Panc1 (cell line): ENCODE results near the gene APOBEC3G. TPM values are rescaled to one million over a fixed set of nuclear protein-coding genes. Genes with fewer than 3 reads are reported as not detected.
"Not testable (repeated sequence)": the region's sequence is repeated elsewhere in the genome, so short reads cannot be mapped to it uniquely, and the experiment has no call there.

Source experiments
- ATAC-seq: fragments of 200-7000 bp; cut with Tn5 transposase; 2 replicates; pipeline ENCODE4 v1.9.1; 2020; ENCODE audit warnings: mild to moderate bottlenecking, moderate library complexity
- BruUV-seq: library from RNA; stranded (reverse); fragments of 400-500 nt; replicated peaks from 2 replicates; lab custom pipeline; 2021; lab: Mats Ljungman, UMichigan
- CTCF ChIA-PET: fragments of 300-600 bp; sonication (Branson Sonifier 250); formaldehyde crosslinking; loops from one replicate; lab custom pipeline; 2022; ENCODE audit warnings: antibody characterized with exemption; lab: Charles Lee
- POLR2A ChIA-PET: fragments of 300-600 bp; sonication (Branson Sonifier 250); formaldehyde crosslinking; loops from one replicate; lab custom pipeline; 2022; ENCODE audit warnings: antibody characterized with exemption; lab: Charles Lee
- DNase-seq: peaks from one replicate; pipeline ENCODE4 v3.0.0-alpha.2; 2010; ENCODE audit warnings: low read depth, low spot score
- H3K27ac ChIP-seq: 2 replicates; pipeline ENCODE4 v1.5.1; 2011; ENCODE audit warnings: mild to moderate bottlenecking, low read length, inconsistent platforms
- H3K27me3 ChIP-seq: fragments of 200-500 bp; sonication (Bioruptor generic); 2 replicates; pipeline ENCODE4 v1.6.0; 2014; ENCODE audit warnings: low read length, inconsistent platforms; ENCODE audit not compliant: control insufficient read depth, insufficient read depth
- H3K36me3 ChIP-seq: fragments of 200-500 bp; sonication (Bioruptor generic); 2 replicates; pipeline ENCODE4 v1.5.1; 2014; ENCODE audit warnings: inconsistent platforms, mild to moderate bottlenecking, low read length, moderate library complexity; ENCODE audit not compliant: control insufficient read depth, insufficient read depth
- H3K4me1 ChIP-seq: 2 replicates; pipeline ENCODE4 v1.5.1; 2011; ENCODE audit warnings: inconsistent platforms, mild to moderate bottlenecking, low read length, moderate library complexity; ENCODE audit not compliant: control insufficient read depth, insufficient read depth
- H3K4me3 ChIP-seq, 2 experiments: 2 replicates each; pipeline ENCODE4 v1.5.1; 2011 to 2012; ENCODE audit warnings: low read depth in 2 of 2, low read length in 2 of 2, mild to moderate bottlenecking in 2 of 2, inconsistent platforms in 1 of 2, moderate library complexity in 1 of 2
- H3K9me3 ChIP-seq: fragments of 200-500 bp; sonication (Bioruptor generic); 2 replicates; pipeline ENCODE4 v1.5.1; 2014; ENCODE audit warnings: low read depth, mild to moderate bottlenecking, inconsistent platforms, low read length, moderate library complexity; ENCODE audit not compliant: control insufficient read depth, insufficient read depth
- CTCF ChIP-seq: fragments of 450-650 bp; IDR thresholded peaks from 2 replicates; pipeline ENCODE4 v1.5.1; 2017; ENCODE audit warnings: mild to moderate bottlenecking
- POLR2AphosphoS5 ChIP-seq: IDR thresholded peaks from 2 replicates; pipeline ENCODE4 v1.6.1; 2012; ENCODE audit warnings: mild to moderate bottlenecking, low read depth, low read length, moderate library complexity
- REST ChIP-seq, 2 experiments: IDR thresholded peaks; 2 replicates each; pipeline ENCODE4 v1.6.1; 2011 to 2012; ENCODE audit warnings: low read depth in 2 of 2, control low read depth in 1 of 2, low read length in 1 of 2, mild to moderate bottlenecking in 1 of 2, moderate library complexity in 1 of 2; ENCODE audit not compliant: insufficient read depth in 1 of 2
- SIN3A ChIP-seq: IDR thresholded peaks from 2 replicates; pipeline ENCODE4 v1.6.1; 2012; ENCODE audit warnings: low read depth, mild to moderate bottlenecking, low read length, moderate library complexity, borderline replicate concordance; ENCODE audit not compliant: insufficient read depth
- TCF7L2 ChIP-seq: IDR thresholded peaks from 2 replicates; pipeline ENCODE4 v1.6.1; 2011; ENCODE audit warnings: mild to moderate bottlenecking, low read depth, low read length, inconsistent platforms
- in situ Hi-C: cut with HindIII; loops from 2 replicates; pipeline ENCODE4 v1.10.0; 2016; ENCODE audit warnings: low sequenced_read_pairs, low pct_unique_long_range_greater_than_20kb
- intact Hi-C: fragments of 100-400 bp; cut with micrococcal nuclease; formaldehyde crosslinking; loops from one replicate; pipeline ENCODE4 v1.10.0; 2022; ENCODE audit not compliant: unreplicated experiment
- total RNA-seq: library from RNA; stranded (reverse); gene quantifications from one replicate; pipeline ENCODE4 v1.2.1, GENCODE V29; 2021; ENCODE audit not compliant: unreplicated experiment

The APOBEC3G gene
- total RNA-seq, 1 experiment from 2014 or later = 4.8 TPM

- Histone ChIP-seq H3K36me3 (no peaks in the 10 kb centered on the region), H3K9me3 (no peaks in the 10 kb centered on the region), H3K27ac (no peak overlapping the region), H3K4me1 (no peaks in the 10 kb centered on the region), H3K27me3 (no peaks in the 10 kb centered on the region), H3K4me3 (no peak overlapping the region)
- ATAC-seq (no peak), DNase-seq (no peak)
- ChIA-PET CTCF (no interaction called here), POLR2A (interaction anchor here (0.6 kb wide), 1 partner anchor 38 kb away, joined by 3 read pairs; no protein-coding TSS in a partner anchor)
- no TSS peak for BruUV-seq
- TF ChIP-seq SIN3A (no peak), CTCF (no peak; the same call in 1 of the 2 replicates), POLR2AphosphoS5 (no peak), TCF7L2 (no peak), REST (IDR thresholded peaks at IDR 0.05; ENCODE audit: insufficient read depth in 1 of 2, low read depth in 2 of 2, low read length in 1 of 2) (no peak)
- in situ Hi-C loops (no loop called here), intact Hi-C loops (no loop called here)
These were observed 8.9 kb upstream of the APOBEC3G start for GRCh38 chr22:39068033-39068785.

- TF ChIP-seq TCF7L2 (no peak), CTCF (no peak), REST (IDR thresholded peaks at IDR 0.05; ENCODE audit: insufficient read depth in 1 of 2, low read depth in 2 of 2, low read length in 1 of 2) (no peak), POLR2AphosphoS5 (no peak), SIN3A (no peak)
- ATAC-seq (no peak), DNase-seq (no peak)
- Histone ChIP-seq H3K9me3 (no peaks in the 10 kb centered on the region), H3K4me1 (no peaks in the 10 kb centered on the region), H3K27ac (no peak overlapping the region), H3K36me3 (no peaks in the 10 kb centered on the region), H3K4me3 (no peak overlapping the region), H3K27me3 (no peaks in the 10 kb centered on the region)
- intact Hi-C loops = no loop called here
- CTCF ChIA-PET = interaction anchor here (0.6 kb wide), 1 partner anchor 66 kb away, joined by 7 read pairs; no protein-coding TSS in a partner anchor
- POLR2A ChIA-PET = no interaction called here
- BruUV-seq = no TSS peak
- in situ Hi-C loops = no loop called here
These were observed 6.9 kb upstream of the APOBEC3G start for GRCh38 chr22:39070186-39070585.

GRCh38 chr22:39072581-39072981 lies 4.5 kb upstream of the APOBEC3G start:
- BruUV-seq, H3K4me1 ChIP-seq, intact Hi-C loops, H3K9me3 ChIP-seq, POLR2A ChIA-PET, H3K36me3 ChIP-seq, DNase-seq, in situ Hi-C loops, H3K4me3 ChIP-seq, ATAC-seq, H3K27me3 ChIP-seq, CTCF ChIA-PET, H3K27ac ChIP-seq: not testable (repeated sequence)
